NCI-H1105 (cell line): ENCODE data around the gene TTBK2.
"Not testable (repeated sequence)": the region's sequence is repeated elsewhere in the genome, so short reads cannot be mapped to it uniquely, and the experiment has no call there.

Experiments used
- DNase-seq: peaks from one replicate; lab custom pipeline; 2025; lab: John Stamatoyannopoulos, UW

Gene TTBK2

GRCh38 chr15:42908538-42908937, 12.0 kb downstream of the TTBK2 start:
- no peak for DNase-seq

DNA sequence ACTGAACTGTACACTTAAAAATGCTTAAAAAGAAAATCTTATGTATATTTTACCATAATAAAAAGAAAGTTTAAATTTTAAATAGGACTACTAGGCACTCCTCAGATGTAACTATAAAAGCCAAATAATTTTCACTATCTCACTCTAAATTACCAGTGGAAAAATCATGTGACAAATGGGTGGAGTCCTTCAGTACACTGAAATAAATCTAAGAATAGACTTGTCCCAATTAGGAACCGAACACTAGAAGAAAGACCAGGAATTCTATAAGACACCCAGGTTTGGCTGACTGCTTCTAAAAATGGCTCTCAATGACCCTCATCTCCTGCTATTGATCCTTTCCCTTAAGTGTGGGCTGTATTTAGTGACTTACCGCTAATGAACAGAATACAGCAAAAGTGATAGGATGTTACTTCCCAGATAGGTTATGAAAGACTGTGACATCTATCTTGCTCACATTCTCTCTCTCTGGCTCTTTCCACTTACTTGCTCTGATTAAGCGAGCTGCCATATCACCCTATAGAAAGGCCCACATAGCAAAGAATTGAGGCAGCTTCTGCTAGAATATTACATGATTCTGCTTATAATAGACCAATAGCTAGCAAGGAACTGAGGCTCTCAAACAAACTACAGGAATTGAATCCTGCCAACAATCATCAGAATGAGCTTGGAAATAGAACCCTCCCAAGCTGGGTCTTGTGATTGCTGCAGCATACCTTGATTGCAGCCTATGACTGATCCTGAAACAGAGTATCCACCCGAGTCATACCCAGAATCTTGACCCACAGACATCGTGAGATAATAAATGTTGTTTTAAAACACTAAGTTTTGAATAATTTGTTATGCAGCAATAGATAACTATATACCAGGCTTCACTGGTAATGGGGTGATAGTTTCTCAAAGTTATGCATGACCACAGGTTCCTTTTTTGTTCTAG, 16.9 kb downstream of the TTBK2 start:
- no peak for DNase-seq

DNA sequence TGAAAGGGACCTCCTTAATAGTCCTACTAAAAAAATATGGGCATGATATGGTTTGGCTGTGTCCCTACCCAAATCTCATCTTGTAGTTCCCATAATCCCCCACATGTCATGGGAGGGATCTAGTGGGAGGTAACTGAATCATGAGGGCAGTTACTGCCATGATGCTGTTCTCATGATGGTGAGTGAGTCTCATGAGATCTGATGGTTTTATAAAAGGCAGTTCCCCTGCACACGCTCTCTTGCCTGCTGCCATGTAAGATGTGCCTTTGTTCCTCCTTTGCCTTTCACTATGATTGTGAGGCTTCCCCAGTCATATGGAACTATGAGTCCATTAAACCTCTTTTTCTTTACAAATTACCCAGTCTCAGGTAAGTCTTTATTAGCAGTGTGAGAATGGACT, 26.7 kb downstream of the TTBK2 start:
- DNase-seq, result not testable (repeated sequence)

GRCh38 chr15:42891569-42891968, 29.0 kb downstream of the TTBK2 start:
- no peak for DNase-seq

- DNase-seq, result no peak
Observed at GRCh38 chr15:42890161-42890913, 30.2 kb downstream of the TTBK2 start.

DNA sequence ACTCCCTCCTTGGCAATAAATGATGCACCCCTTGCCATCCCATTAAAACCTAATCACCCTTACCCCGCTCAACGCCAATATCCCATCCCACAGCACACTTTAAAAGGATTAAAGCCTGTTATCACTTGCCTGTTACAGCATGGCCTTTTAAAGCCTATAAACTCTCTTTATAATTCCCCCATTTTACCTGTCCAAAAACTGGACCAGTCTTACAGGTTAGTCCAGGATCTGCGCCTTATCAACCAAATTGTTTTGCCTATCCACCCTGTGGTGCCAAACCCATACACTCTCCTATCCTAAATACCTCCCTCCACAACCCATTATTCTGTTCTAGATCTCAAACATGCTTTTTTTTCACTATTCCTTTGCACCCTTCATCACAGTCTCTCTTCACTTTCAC, 33.2 kb downstream of the TTBK2 start:
- DNase-seq, result not testable (repeated sequence)

- DNase-seq, result no peak
Observed at GRCh38 chr15:42880121-42880520, 40.5 kb downstream of the TTBK2 start.

- peak; percentile 19 for DNase-seq
Observed at GRCh38 chr15:42879443-42879842, 41.1 kb downstream of the TTBK2 start.

DNA sequence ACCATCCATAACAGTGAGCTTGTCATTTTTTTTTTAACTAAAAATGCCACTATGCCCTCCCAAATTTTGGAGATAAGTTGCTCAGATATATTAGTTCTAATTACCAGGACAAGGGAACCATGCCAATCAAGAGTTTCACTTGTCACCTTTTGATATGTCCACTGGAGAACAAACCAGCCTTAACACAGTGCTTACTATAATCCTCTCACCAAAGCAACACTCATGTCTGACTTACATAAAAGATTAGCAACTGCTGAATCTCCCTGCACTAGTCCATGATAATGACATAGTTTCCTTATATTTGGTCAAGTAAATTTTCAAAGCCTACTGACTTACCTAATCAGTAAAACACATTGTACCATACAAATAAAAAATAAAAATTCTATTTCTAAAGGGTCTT, 44.4 kb downstream of the TTBK2 start:
- DNase-seq, result no peak

GRCh38 chr15:42868683-42869082, 51.9 kb downstream of the TTBK2 start:
- no peak for DNase-seq

DNA sequence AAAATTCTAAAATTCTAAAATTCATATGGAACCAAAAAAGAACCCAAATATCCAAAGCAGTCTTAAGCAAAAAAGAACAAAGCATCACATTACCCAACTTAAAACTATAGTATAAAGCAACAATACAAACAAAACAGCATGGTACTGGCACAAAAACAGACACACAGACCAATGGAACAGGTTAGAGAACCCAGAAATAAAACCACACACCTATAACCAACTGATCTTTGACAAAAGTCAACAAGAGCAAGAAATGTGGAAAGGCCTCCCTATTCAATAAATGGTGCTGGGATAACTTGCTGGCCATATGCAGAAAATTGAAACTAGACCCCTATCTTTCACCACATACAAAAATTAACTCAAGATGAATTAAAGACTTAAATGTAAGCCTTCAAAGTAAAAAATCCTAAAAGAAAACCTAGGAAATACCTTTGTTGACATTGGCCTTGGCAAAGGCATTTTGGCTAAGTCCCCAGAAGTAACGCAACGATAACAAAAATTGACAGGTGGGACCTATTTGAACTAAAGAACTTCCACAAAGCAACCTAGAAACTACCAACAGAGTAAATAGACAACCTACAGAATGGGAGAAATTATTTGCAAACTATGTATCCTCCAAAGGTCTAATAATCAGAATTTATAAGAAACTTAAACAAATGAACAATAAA, 56.9 kb downstream of the TTBK2 start:
- DNase-seq, result no peak

- DNase-seq, result no peak
Observed at GRCh38 chr15:42858999-42859789, 61.4 kb downstream of the TTBK2 start.

GRCh38 chr15:42858540-42858939, 62.0 kb downstream of the TTBK2 start:
- no peak for DNase-seq

- DNase-seq, result no peak
Observed at GRCh38 chr15:42854576-42854975, 66.0 kb downstream of the TTBK2 start.

DNA sequence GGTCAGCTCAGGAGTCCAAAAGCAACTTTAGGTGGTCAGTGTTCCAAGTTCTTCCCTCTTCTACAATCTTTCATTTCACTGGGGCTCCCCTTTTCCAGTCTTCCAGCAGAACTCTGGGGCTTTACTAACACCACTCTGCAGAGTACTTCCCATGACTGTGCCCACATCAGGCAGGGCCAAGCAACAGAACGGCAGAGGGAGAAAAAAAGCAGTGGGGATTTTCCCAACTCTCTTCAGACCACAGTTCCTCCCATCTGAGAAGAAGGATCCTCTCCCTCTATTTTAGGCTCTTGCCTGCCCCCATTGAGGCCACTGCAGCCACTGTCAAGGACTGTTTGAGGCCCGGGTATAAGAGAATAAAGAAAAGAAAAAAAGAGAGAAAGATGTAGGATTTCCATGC, 70.7 kb downstream of the TTBK2 start:
- DNase-seq, result no peak

- no peak for DNase-seq
Observed at GRCh38 chr15:42848846-42849245, 71.7 kb downstream of the TTBK2 start.

- DNase-seq, result no peak
Observed at GRCh38 chr15:42846647-42847046, 73.9 kb downstream of the TTBK2 start.

DNA sequence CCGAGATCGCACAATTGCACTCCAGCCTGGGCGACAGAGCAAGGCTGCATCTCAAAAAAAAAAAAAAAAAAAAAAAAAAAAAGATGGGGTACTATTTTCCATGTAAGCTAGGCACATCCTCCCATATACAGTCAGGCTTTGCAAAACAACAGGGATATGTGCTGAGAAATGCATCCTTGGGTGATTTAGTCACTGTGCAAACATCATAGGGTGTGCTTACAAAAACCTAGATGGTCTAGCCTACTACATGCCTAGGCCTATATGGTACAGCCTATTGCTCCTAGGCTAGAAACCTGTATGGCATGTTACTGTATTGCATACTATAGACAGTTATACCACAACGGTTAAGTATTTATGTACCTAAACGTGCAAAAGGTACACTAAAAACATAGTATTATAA, 75.0 kb downstream of the TTBK2 start:
- DNase-seq, result no peak

- no peak for DNase-seq
Observed at GRCh38 chr15:42843699-42844098, 76.9 kb downstream of the TTBK2 start.

DNA sequence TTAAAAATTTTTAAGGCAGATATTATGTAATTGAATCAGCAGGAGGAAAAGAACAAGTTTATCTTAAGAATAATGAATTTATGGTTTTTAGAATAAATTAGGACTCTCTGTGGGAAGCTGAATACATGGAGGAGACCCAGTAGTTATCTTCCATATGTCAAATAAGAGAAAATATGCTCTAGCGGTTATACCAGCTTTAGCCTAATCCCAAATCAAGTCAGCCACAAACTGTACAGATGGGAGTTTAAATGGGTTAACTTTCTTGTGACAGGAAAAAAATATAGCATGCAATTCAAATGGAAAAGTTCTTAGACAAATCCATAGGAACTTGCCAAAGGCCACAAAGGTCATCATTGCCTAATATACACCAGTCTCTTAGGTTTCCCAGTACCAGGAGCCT, 84.3 kb downstream of the TTBK2 start:
- DNase-seq, result no peak

- DNase-seq, result no peak
Observed at GRCh38 chr15:42832576-42832975, 88.0 kb downstream of the TTBK2 start.
